DND-41 (cell line): ENCODE results near the gene PLEKHD1.

ENCODE experiments used
- CTCF ChIP-seq: IDR thresholded peaks from 2 replicates; pipeline ENCODE4 v1.5.1; 2012; ENCODE audit warnings: borderline replicate concordance, low read length, moderate library complexity, mild to moderate bottlenecking; ENCODE audit not compliant: poor library complexity, severe bottlenecking; ENCODE audit errors: extremely low read depth
- EZH2 ChIP-seq: IDR thresholded peaks from 3 replicates; pipeline ENCODE4 v1.6.1; 2012; ENCODE audit warnings: borderline replicate concordance, low read depth, mild to moderate bottlenecking, moderate library complexity, low read length, inconsistent platforms; ENCODE audit not compliant: severe bottlenecking

GRCh38 chr14:69505338-69506240, 21.1 kb downstream of the PLEKHD1 start:
- no peak for TF ChIP-seq EZH2
- no peak for TF ChIP-seq CTCF
